Neural cell (in vitro differentiated cells): ENCODE measurements around the gene RGS9. TPM values are rescaled to one million over a fixed set of nuclear protein-coding genes. Genes with fewer than 3 reads are reported as not detected.

Experiments used
- H2AFZ ChIP-seq: fragments of 200-600, 300-800 bp; sonication (generic), shearing (Covaris generic); 2 replicates; pipeline ENCODE4 v1.6.0; 2014; ENCODE audit warnings: low read depth, mild to moderate bottlenecking, antibody characterized with exemption, low read length, moderate library complexity
- H3F3A ChIP-seq: fragments of 200-600 bp; shearing (Covaris generic); 2 replicates; pipeline ENCODE4 v1.6.1; 2016; ENCODE audit warnings: mild to moderate bottlenecking, moderate library complexity, mixed read lengths, antibody characterized with exemption, low read length; ENCODE audit not compliant: insufficient read depth, poor library complexity, severe bottlenecking
- H3K27ac ChIP-seq: fragments of 200-600, 300-800 bp; sonication (generic), shearing (Covaris generic); 2 replicates; pipeline ENCODE4 v1.5.1; 2014; ENCODE audit warnings: mild to moderate bottlenecking, low read length, moderate library complexity
- H3K27me3 ChIP-seq: fragments of 300-800, 200-600 bp; sonication (generic), shearing (Covaris generic); 2 replicates; pipeline ENCODE4 v1.6.0; 2014; ENCODE audit warnings: mild to moderate bottlenecking, low read depth, low read length, moderate library complexity; ENCODE audit not compliant: insufficient read depth
- H3K36me3 ChIP-seq: fragments of 300-800, 200-600 bp; sonication (generic), shearing (Covaris generic); 2 replicates; pipeline ENCODE4 v1.5.1; 2014; ENCODE audit warnings: mild to moderate bottlenecking, antibody characterized with exemption, low read length, moderate library complexity; ENCODE audit not compliant: insufficient read depth
- H3K4me2 ChIP-seq: fragments of 300-800, 200-600 bp; sonication (generic), shearing (Covaris generic); 2 replicates; pipeline ENCODE4 v1.6.0; 2014; ENCODE audit warnings: mild to moderate bottlenecking, low read length
- H3K4me3 ChIP-seq: fragments of 300-800, 200-600 bp; sonication (generic), shearing (Covaris generic); 2 replicates; pipeline ENCODE4 v1.5.1; 2014; ENCODE audit warnings: mild to moderate bottlenecking, low read length, moderate library complexity
- H3K79me2 ChIP-seq: fragments of 200-600 bp; shearing (Covaris generic); replicated peaks from 2 replicates; pipeline ENCODE4 v1.6.0; 2014; ENCODE audit warnings: mild to moderate bottlenecking, low read length, moderate library complexity; ENCODE audit not compliant: insufficient read depth
- H3K9ac ChIP-seq: fragments of 300-800, 200-600 bp; sonication (generic), shearing (Covaris generic); 2 replicates; pipeline ENCODE4 v1.6.1; 2016; ENCODE audit warnings: mild to moderate bottlenecking, low read length, mixed read lengths
- H3K9me2 ChIP-seq: fragments of 200-600 bp; shearing (Covaris generic); 2 replicates; pipeline ENCODE4 v1.6.1; 2016; ENCODE audit warnings: mild to moderate bottlenecking, low read length, mixed read lengths; ENCODE audit not compliant: insufficient read depth
- H3K9me3 ChIP-seq: fragments of 200-600, 300-800 bp; sonication (generic), shearing (Covaris generic); 2 replicates; pipeline ENCODE4 v1.6.1; 2016; ENCODE audit warnings: mild to moderate bottlenecking, mixed run types, low read length, moderate library complexity, mixed read lengths
- H4K20me1 ChIP-seq: fragments of 200-600 bp; shearing (Covaris generic); 2 replicates; pipeline ENCODE4 v1.6.1; 2016; ENCODE audit warnings: mild to moderate bottlenecking, mixed run types; ENCODE audit not compliant: insufficient read depth
- CTCF ChIP-seq: fragments of 450-650 bp; IDR thresholded peaks from 2 replicates; pipeline ENCODE4 v1.5.1; 2014; ENCODE audit warnings: antibody characterized with exemption, mild to moderate bottlenecking, moderate library complexity; ENCODE audit not compliant: poor library complexity, severe bottlenecking
- EP300 ChIP-seq: fragments of 450-650 bp; conservative IDR thresholded peaks from 2 replicates; pipeline ENCODE4 v1.6.1; 2014; ENCODE audit warnings: antibody characterized with exemption, mild to moderate bottlenecking, moderate library complexity; ENCODE audit not compliant: poor library complexity, severe bottlenecking
- EZH2 ChIP-seq: fragments of 200-600, 300-800 bp; shearing (Covaris generic), sonication (generic); IDR thresholded peaks from 2 replicates; pipeline ENCODE4 v1.6.1; 2014; ENCODE audit warnings: antibody characterized with exemption, low read length, borderline replicate concordance, mild to moderate bottlenecking; ENCODE audit not compliant: insufficient read depth, poor library complexity, severe bottlenecking
- MXI1 ChIP-seq: fragments of 450-650 bp; conservative IDR thresholded peaks from 2 replicates; pipeline ENCODE4 v1.6.1; 2014; ENCODE audit warnings: antibody characterized with exemption, mild to moderate bottlenecking; ENCODE audit not compliant: poor library complexity, severe bottlenecking
- POLR2AphosphoS5 ChIP-seq: IDR thresholded peaks from 2 replicates; pipeline ENCODE4 v1.6.1; 2012
- RAD21 ChIP-seq: fragments of 450-650 bp; conservative IDR thresholded peaks from 2 replicates; pipeline ENCODE4 v1.6.1; 2014; ENCODE audit warnings: antibody characterized with exemption, mild to moderate bottlenecking, moderate library complexity
- REST ChIP-seq: IDR thresholded peaks from 2 replicates; pipeline ENCODE4 v1.6.1; 2012; ENCODE audit warnings: borderline replicate concordance
- SMC3 ChIP-seq: fragments of 450-650 bp; conservative IDR thresholded peaks from 2 replicates; pipeline ENCODE4 v1.6.1; 2014; ENCODE audit warnings: antibody characterized with exemption, mild to moderate bottlenecking, moderate library complexity; ENCODE audit not compliant: poor library complexity
- TAF1 ChIP-seq: IDR thresholded peaks from 2 replicates; pipeline ENCODE4 v1.6.1; 2012; ENCODE audit warnings: low read depth
- polyA plus RNA-seq: library from polyadenylated mRNA; depleted of rRNA; stranded (reverse); fragments of >200 nt; gene quantifications from 2 replicates; pipeline ENCODE4 v1.2.3, GENCODE V29; 2014

Gene RGS9
- polyA plus RNA-seq, 1 donor from 2014 or later: 6.8 TPM

- Histone ChIP-seq H3K36me3 (no peaks in the 10 kb centered on the region), H3K4me2 (no peak overlapping the region), H3K27ac (no peak overlapping the region), H4K20me1 (no peaks in the 10 kb centered on the region), H2AFZ (no peak overlapping the region), H3K9me2 (no peaks in the 10 kb centered on the region), H3K27me3 (no peaks in the 10 kb centered on the region), H3K4me3 (no peak overlapping the region), H3F3A (no peaks in the 10 kb centered on the region), H3K9ac (no peak overlapping the region), H3K79me2 (no peaks in the 10 kb centered on the region), H3K9me3 (no peaks in the 10 kb centered on the region)
- TF ChIP-seq SMC3 (no peak), RAD21 (no peak), CTCF (no peak), EP300 (no peak), POLR2AphosphoS5 (no peak), REST (no peak), MXI1 (no peak), EZH2 (no peak), TAF1 (no peak)
Measured at GRCh38 chr17:65173284-65173793, 36.2 kb downstream of the RGS9 start.

- Histone ChIP-seq H3F3A (no peaks in the 10 kb centered on the region), H3K9me3 (no peaks in the 10 kb centered on the region), H2AFZ (no peak overlapping the region), H3K9ac (no peak overlapping the region), H3K9me2 (no peaks in the 10 kb centered on the region), H3K4me3 (no peak overlapping the region), H3K27me3 (no peaks in the 10 kb centered on the region), H3K36me3 (no peaks in the 10 kb centered on the region), H3K27ac (no peak overlapping the region), H3K4me2 (no peak overlapping the region), H3K79me2 (no peaks in the 10 kb centered on the region), H4K20me1 (no peaks in the 10 kb centered on the region)
- no peak for TF ChIP-seq REST
- no peak for TF ChIP-seq TAF1
- no peak for TF ChIP-seq EP300
- no peak for TF ChIP-seq CTCF
- no peak for TF ChIP-seq RAD21
- no peak for TF ChIP-seq POLR2AphosphoS5
Measured at GRCh38 chr17:65173976-65174683, 37.0 kb downstream of the RGS9 start.
